GM12878 (cell line): ENCODE measurements around the gene TRDN. TPM values are rescaled to one million over a fixed set of nuclear protein-coding genes. Genes with fewer than 3 reads are reported as not detected.

Experiments used
- ATAC-seq: fragments of 200-7000 bp; cut with Tn5 transposase; 3 replicates; pipeline ENCODE4 v1.9.1; 2020; ENCODE audit warnings: mild to moderate bottlenecking, moderate library complexity
- BruUV-seq: library from RNA; stranded (reverse); fragments of 400-500 nt; replicated peaks from 2 replicates; lab custom pipeline; 2021; lab: Mats Ljungman, UMichigan
- CTCF ChIA-PET: fragments of 300-600 bp; sonication (Branson Sonifier 250); formaldehyde crosslinking; extraction: SDS; loops from one replicate; lab custom pipeline; 2021; ENCODE audit warnings: inconsistent platforms; lab: Yijun Ruan, JAX
- POLR2A ChIA-PET: fragments of 350-600 bp; formaldehyde crosslinking; extraction: SDS; loops from one replicate; lab custom pipeline; 2021; ENCODE audit warnings: inconsistent platforms; lab: Charles Lee
- RAD21 ChIA-PET: fragments of 300-600 bp; sonication (Branson Sonifier 250); formaldehyde crosslinking; loops from one replicate; lab custom pipeline; 2023; ENCODE audit warnings: antibody characterized with exemption; ENCODE audit not compliant: unreplicated experiment; lab: Charles Lee
- SMC1A ChIA-PET: fragments of 300-600 bp; sonication (Branson Sonifier 250); formaldehyde crosslinking; loops from one replicate; lab custom pipeline; 2023; ENCODE audit not compliant: unreplicated experiment, uncharacterized antibody; lab: Charles Lee
- DNase-seq: peaks from one replicate; pipeline ENCODE4 v3.0.0-alpha.2; 2011; ENCODE audit warnings: low read depth, low spot score
- FAIRE-seq: peaks from 3 replicates; lab custom pipeline; 2011; peaks lifted over from hg19 to GRCh38; lab: Jason Lieb, UNC
- H2AFZ ChIP-seq: 2 replicates; pipeline ENCODE4 v1.6.0; 2011; ENCODE audit warnings: low read depth, low read length, control low read depth; ENCODE audit not compliant: control insufficient read depth
- H3K27ac ChIP-seq: 2 replicates; pipeline ENCODE4 v1.5.1; 2011; ENCODE audit warnings: control low read depth; ENCODE audit not compliant: control insufficient read depth, insufficient read depth
- H3K27me3 ChIP-seq, 2 experiments: replicated peaks in 1 of 2; 2 replicates each; pipeline versions ENCODE4 v1.6.0 to v1.6.1; 2011; ENCODE audit warnings: low read length in 1 of 2; ENCODE audit not compliant: control insufficient read depth in 2 of 2, insufficient read depth in 2 of 2
- H3K36me3 ChIP-seq, 2 experiments: 2 replicates each; pipeline ENCODE4 v1.5.1; 2011; ENCODE audit warnings: low read length in 1 of 2; ENCODE audit not compliant: control insufficient read depth in 2 of 2, insufficient read depth in 2 of 2
- H3K4me1 ChIP-seq: 2 replicates; pipeline ENCODE4 v1.6.1; 2011; ENCODE audit warnings: mild to moderate bottlenecking, low read length, moderate library complexity, mixed read lengths; ENCODE audit not compliant: control insufficient read depth, insufficient read depth
- H3K4me2 ChIP-seq: 2 replicates; pipeline ENCODE4 v1.6.0; 2011; ENCODE audit warnings: control low read depth; ENCODE audit not compliant: control insufficient read depth, insufficient read depth
- H3K4me3 ChIP-seq: fragments of 200-600 bp; sonication (generic); 2 replicates; pipeline ENCODE4 v1.5.1; 2016
- H3K79me2 ChIP-seq: 2 replicates; pipeline ENCODE4 v1.6.0; 2011; ENCODE audit warnings: low read length; ENCODE audit not compliant: control insufficient read depth, insufficient read depth
- H3K9ac ChIP-seq: 2 replicates; pipeline ENCODE4 v1.8.0; 2011; ENCODE audit warnings: low read length, control low read depth, mixed read lengths; ENCODE audit not compliant: control insufficient read depth, insufficient read depth
- H3K9me3 ChIP-seq: replicated peaks from 3 replicates; pipeline ENCODE4 v1.5.1; 2011; ENCODE audit warnings: mild to moderate bottlenecking, low read length; ENCODE audit not compliant: control insufficient read depth, insufficient read depth
- H4K20me1 ChIP-seq: 2 replicates; pipeline ENCODE4 v1.6.0; 2011; ENCODE audit not compliant: control insufficient read depth, insufficient read depth
- CUX1 ChIP-seq: IDR thresholded peaks from 2 replicates; pipeline ENCODE4 v1.6.1; 2012; ENCODE audit warnings: improper control_type of control experiment, low read depth, low read length; ENCODE audit not compliant: insufficient replicate concordance
- GABPA ChIP-seq: IDR thresholded peaks from 2 replicates; pipeline ENCODE4 v1.6.1; 2014; ENCODE audit warnings: antibody characterized with exemption, low read depth, mild to moderate bottlenecking, inconsistent platforms
- MYC ChIP-seq: IDR thresholded peaks from 2 replicates; pipeline ENCODE4 v1.6.1; 2011; ENCODE audit warnings: mild to moderate bottlenecking, low read length, moderate library complexity, inconsistent platforms; ENCODE audit not compliant: insufficient read depth, insufficient replicate concordance, insufficient read length, severe bottlenecking
- NR2F1 ChIP-seq: fragments of 450-650 bp; conservative IDR thresholded peaks from 2 replicates; pipeline ENCODE4 v1.6.1; 2017; ENCODE audit warnings: mild to moderate bottlenecking
- PBX3 ChIP-seq: IDR thresholded peaks from 2 replicates; pipeline ENCODE4 v1.6.1; 2011; ENCODE audit warnings: mild to moderate bottlenecking, low read depth, low read length, moderate library complexity; ENCODE audit not compliant: insufficient replicate concordance
- WGBS: methylation state at CpG from one replicate; pipeline ENCODE4 v1.1.6; 2016; ENCODE audit warnings: low lambda C conversion rate; ENCODE audit not compliant: insufficient replicate concordance, insufficient coverage; ENCODE audit errors: missing lambda C conversion rate; 5-methylcytosine and 5-hydroxymethylcytosine counted together
- in situ Hi-C: fragments of 300-500 bp; cut with MboI; formaldehyde crosslinking; loops from 9 replicates; pipeline ENCODE4 v1.14.3; 2018; ENCODE audit warnings: mixed read lengths
- intact Hi-C: fragments of 100-400 bp; cut with micrococcal nuclease; formaldehyde crosslinking; loops from one replicate; pipeline ENCODE4 v1.14.2; 2022; ENCODE audit not compliant: unreplicated experiment
- polyA plus RNA-seq, 11 experiments: library from polyadenylated mRNA; depleted of rRNA in 4 of 11; unstranded in 6 of 11; stranded (reverse) in 5 of 11; fragments of >200 nt; fragmentation: Nextera tagmentation in 4 of 11; fragmentation: Illumina TruSeq in 1 of 11; extraction: Ambion mirVana in 4 of 11; extraction: Trizol in 1 of 11; gene quantifications; 1 replicate in 1 of 11; 2 replicates in 10 of 11; pipeline versions ENCODE4 v1.2.1 to v1.2.3, GENCODE V29; 2011 to 2016; ENCODE audit warnings: inconsistent platforms in 2 of 11, missing spikeins in 2 of 11, low read depth in 1 of 11
- total RNA-seq, 4 experiments: library from RNA; depleted of rRNA in 3 of 4; stranded (reverse); fragments of >200 nt in 3 of 4; fragmentation: Illumina TruSeq in 1 of 4; extraction: Trizol in 1 of 4; gene quantifications; 2 replicates each; pipeline versions ENCODE4 v1.2.1 to v1.2.3, GENCODE V29; 2013 to 2021

TRDN gene
- total and polyA plus RNA-seq, 10 of the 15 experiments (the other 5 are each of a cell fraction or from before 2014, with no cell fraction given): not detected

- H4K20me1 ChIP-seq: no peaks in the 10 kb centered on the region
- ChIA-PET POLR2A (no interaction called here), SMC1A (interaction anchor here (0.6 kb wide), 1 partner anchor 8 kb away, joined by 4 read pairs; no protein-coding TSS in a partner anchor), CTCF (interaction anchor here (1.5 to 1.6 kb wide), 2 partner anchors 8 to 195 kb away, joined by 3 to 4 read pairs; no protein-coding TSS in a partner anchor)
- in situ Hi-C loops: no loop called here
- no peaks in the 10 kb centered on the region for H3K79me2 ChIP-seq
- FAIRE-seq (no peak), ATAC-seq (no peak)
- 6% methylated on average over 3 of the region's 3 CpGs for WGBS
- no TSS peak for BruUV-seq
- no peaks in the 10 kb centered on the region for H3K27me3 ChIP-seq
- no peak overlapping the region for H3K4me2 ChIP-seq
- H3K36me3 ChIP-seq: no peaks in the 10 kb centered on the region
- no peak for TF ChIP-seq PBX3
- TF ChIP-seq GABPA: no peak
- no peak for TF ChIP-seq MYC
- no peak for TF ChIP-seq CUX1
- no peak for TF ChIP-seq NR2F1
- TF ChIP-seq, all 136 proteins: peak for 0
- Histone ChIP-seq H3K27ac (no peak overlapping the region), H3K4me1 (no peaks in the 10 kb centered on the region), H3K9me3 (no peaks in the 10 kb centered on the region), H3K9ac (no peak overlapping the region), H3K4me3 (no peak overlapping the region), H2AFZ (no peak overlapping the region)
- RAD21 ChIA-PET: no interaction called here
- no peak for DNase-seq
- intact Hi-C loops: no loop called here
These were observed 116.5 kb downstream of the TRDN start for GRCh38 chr6:123520217-123520616.
